RCC 7860 (cell line): Measurements from ENCODE around the gene CIROP.
A peak's percentile ranks its signal among the peaks of the same experiment; 100 is the strongest.

ENCODE experiments used
- DNase-seq: peaks from one replicate; pipeline ENCODE4 v3.0.0-alpha.2; 2015; ENCODE audit warnings: low spot score
- FAIRE-seq: peaks from 2 replicates; lab custom pipeline; 2012; peaks lifted over from hg19 to GRCh38; lab: Jason Lieb, UNC

The CIROP gene

GRCh38 chr14:23095196-23096108 lies 9.3 kb downstream of the CIROP start, which contains the start of gene C14orf119:
TSS of gene C14orf119 (plus strand) at chr14:23095505. CDS start at chr14:23097659, 2,154 bp downstream.
- peak; percentile 93 for DNase-seq
- peak; percentile 91 for FAIRE-seq

- no peak for FAIRE-seq
- peak; percentile 26 for DNase-seq
These were observed 10.1 kb downstream of the CIROP start, which contains the start of gene ACIN1 for GRCh38 chr14:23094666-23095195. TSS of gene ACIN1 (minus strand) at chr14:23095136. CDS start at chr14:23095112, 24 bp downstream.

- FAIRE-seq, result no peak
These were observed 10.7 kb downstream of the CIROP start for GRCh38 chr14:23093991-23094665.

GRCh38 chr14:23093526-23093925 lies 11.3 kb downstream of the CIROP start:
- FAIRE-seq (no peak), DNase-seq (no peak)

More at GRCh38 chr14:23093991-23094665, 10.7 kb downstream of the CIROP start:
- no peak for DNase-seq

GRCh38 chr14:23093104-23093503 lies 11.7 kb downstream of the CIROP start:
- DNase-seq (no peak), FAIRE-seq (no peak)

- no peak for DNase-seq
- no peak for FAIRE-seq
These were observed 13.2 kb downstream of the CIROP start for GRCh38 chr14:23091294-23092225.

- DNase-seq (no peak), FAIRE-seq (no peak)
These were observed 14.5 kb downstream of the CIROP start for GRCh38 chr14:23090254-23090636.

GRCh38 chr14:23089498-23090253 lies 15.1 kb downstream of the CIROP start:
- no peak for FAIRE-seq
- no peak for DNase-seq

GRCh38 chr14:23086565-23086964 lies 18.2 kb downstream of the CIROP start:
- DNase-seq (no peak), FAIRE-seq (no peak)

GRCh38 chr14:23085458-23085857 lies 19.3 kb downstream of the CIROP start:
- no peak for DNase-seq
- no peak for FAIRE-seq

GRCh38 chr14:23080474-23080873 lies 24.3 kb downstream of the CIROP start:
- DNase-seq, result no peak
- FAIRE-seq, result no peak

- DNase-seq (peak; percentile 10), FAIRE-seq (no peak)
These were observed 25.1 kb downstream of the CIROP start for GRCh38 chr14:23079716-23080115.

GRCh38 chr14:23078692-23079116 lies 26.1 kb downstream of the CIROP start:
- peak; percentile 80 for DNase-seq

GRCh38 chr14:23077962-23078361 lies 26.8 kb downstream of the CIROP start:
- DNase-seq, result no peak
- FAIRE-seq, result no peak

More at GRCh38 chr14:23078692-23079116, 26.1 kb downstream of the CIROP start:
- peak; percentile 87 for FAIRE-seq

- FAIRE-seq, result no peak
- no peak for DNase-seq
These were observed 27.9 kb downstream of the CIROP start for GRCh38 chr14:23076785-23077408.

GRCh38 chr14:23074906-23075305 lies 29.9 kb downstream of the CIROP start:
- FAIRE-seq, result no peak
- no peak for DNase-seq

- FAIRE-seq (no peak), DNase-seq (no peak)
These were observed 32.8 kb downstream of the CIROP start for GRCh38 chr14:23071921-23072539.

- no peak for FAIRE-seq
- DNase-seq, result peak; percentile 62
These were observed 33.4 kb downstream of the CIROP start for GRCh38 chr14:23071244-23071920.
